HCT116 (cell line): Measurements from ENCODE around the gene USP15.

Source experiments
- CEBPB ChIP-seq: IDR thresholded peaks from 2 replicates; pipeline ENCODE4 v1.6.1; 2012; ENCODE audit warnings: low read depth
- EZH2phosphoT487 ChIP-seq: fragments of 200-600 bp; IDR thresholded peaks from 2 replicates; pipeline ENCODE4 v1.6.1; 2018; ENCODE audit warnings: antibody characterized with exemption, borderline replicate concordance
- JUND ChIP-seq: IDR thresholded peaks from 2 replicates; pipeline ENCODE4 v1.6.1; 2012
- POLR2A ChIP-seq: IDR thresholded peaks from 2 replicates; pipeline ENCODE4 v1.7.0; 2011; ENCODE audit warnings: borderline replicate concordance; ENCODE audit not compliant: insufficient read depth, insufficient read length; ENCODE audit errors: extremely low read depth
- POLR2AphosphoS5 ChIP-seq: IDR thresholded peaks from 2 replicates; pipeline ENCODE4 v1.6.1; 2011; ENCODE audit warnings: mild to moderate bottlenecking, low read depth, low read length, moderate library complexity
- RAD21 ChIP-seq: IDR thresholded peaks from 2 replicates; pipeline ENCODE4 v1.6.1; 2012; ENCODE audit warnings: low read depth, mild to moderate bottlenecking
- SIN3A ChIP-seq: IDR thresholded peaks from 2 replicates; pipeline ENCODE4 v1.6.1; 2012; ENCODE audit warnings: low read depth
- SP1 ChIP-seq: IDR thresholded peaks from 2 replicates; pipeline ENCODE4 v1.6.1; 2012; ENCODE audit warnings: low read depth
- SRF ChIP-seq: IDR thresholded peaks from 2 replicates; pipeline ENCODE4 v1.6.1; 2012; ENCODE audit warnings: low read depth
- YY1 ChIP-seq: IDR thresholded peaks from 2 replicates; pipeline ENCODE4 v1.6.1; 2011; ENCODE audit warnings: low read length, low read depth, moderate library complexity, mild to moderate bottlenecking; ENCODE audit not compliant: insufficient replicate concordance; ENCODE audit errors: extremely low read depth
- TF ChIP-seq, protein P1 (sequence below), 3 experiments: fragments of 200-600 bp in 1 of 3; sonication (generic) in 1 of 3; IDR thresholded peaks in 2 of 3; conservative IDR thresholded peaks in 1 of 3; 2 replicates each; pipeline ENCODE4 v1.5.1; 2012 to 2017; ENCODE audit warnings: low read depth in 2 of 3, low read length in 2 of 3, antibody characterized with exemption in 1 of 3, borderline replicate concordance in 1 of 3, control low read depth in 1 of 3, mild to moderate bottlenecking in 1 of 3, mixed read lengths in 1 of 3, mixed run types in 1 of 3, moderate library complexity in 1 of 3; ENCODE audit not compliant: insufficient read depth in 1 of 3
- TF ChIP-seq, protein P2 (sequence below): IDR thresholded peaks from 2 replicates; pipeline ENCODE4 v1.6.1; 2012
- TF ChIP-seq, protein P3 (sequence below): IDR thresholded peaks from 2 replicates; pipeline ENCODE4 v1.6.1; 2012

DNA sequence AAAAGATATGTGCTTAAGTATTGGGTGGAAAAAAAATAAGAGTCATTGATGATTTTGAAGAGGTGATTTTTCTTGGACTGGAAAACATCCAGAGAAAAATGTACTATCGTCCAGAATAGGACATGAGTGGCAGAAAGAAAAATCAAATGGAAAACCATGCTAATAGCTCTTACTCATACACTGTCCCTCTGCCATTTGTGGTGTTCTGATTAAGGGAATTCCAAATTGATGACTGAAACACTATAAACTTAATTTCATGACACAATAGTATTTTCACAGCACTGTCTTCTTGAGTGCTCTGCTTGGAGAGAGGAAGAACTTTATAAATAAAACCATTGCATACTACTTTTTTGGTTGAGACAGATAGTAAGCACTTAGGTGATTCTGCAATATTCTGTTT lies 72.4 kb downstream of the USP15 start:
- no peak for TF ChIP-seq SP1
- TF ChIP-seq POLR2AphosphoS5, result no peak
- TF ChIP-seq EZH2phosphoT487, result no peak
- TF ChIP-seq SIN3A, result no peak
- TF ChIP-seq JUND, result no peak
- TF ChIP-seq, protein P1, sequence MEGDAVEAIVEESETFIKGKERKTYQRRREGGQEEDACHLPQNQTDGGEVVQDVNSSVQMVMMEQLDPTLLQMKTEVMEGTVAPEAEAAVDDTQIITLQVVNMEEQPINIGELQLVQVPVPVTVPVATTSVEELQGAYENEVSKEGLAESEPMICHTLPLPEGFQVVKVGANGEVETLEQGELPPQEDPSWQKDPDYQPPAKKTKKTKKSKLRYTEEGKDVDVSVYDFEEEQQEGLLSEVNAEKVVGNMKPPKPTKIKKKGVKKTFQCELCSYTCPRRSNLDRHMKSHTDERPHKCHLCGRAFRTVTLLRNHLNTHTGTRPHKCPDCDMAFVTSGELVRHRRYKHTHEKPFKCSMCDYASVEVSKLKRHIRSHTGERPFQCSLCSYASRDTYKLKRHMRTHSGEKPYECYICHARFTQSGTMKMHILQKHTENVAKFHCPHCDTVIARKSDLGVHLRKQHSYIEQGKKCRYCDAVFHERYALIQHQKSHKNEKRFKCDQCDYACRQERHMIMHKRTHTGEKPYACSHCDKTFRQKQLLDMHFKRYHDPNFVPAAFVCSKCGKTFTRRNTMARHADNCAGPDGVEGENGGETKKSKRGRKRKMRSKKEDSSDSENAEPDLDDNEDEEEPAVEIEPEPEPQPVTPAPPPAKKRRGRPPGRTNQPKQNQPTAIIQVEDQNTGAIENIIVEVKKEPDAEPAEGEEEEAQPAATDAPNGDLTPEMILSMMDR (IDR thresholded peaks at IDR 0.05 in 2 of 3, conservative IDR thresholded peaks at IDR 0.05 in 1 of 3; ENCODE audit: borderline replicate concordance in 1 of 3, insufficient read depth in 1 of 3, low read depth in 2 of 3, low read length in 2 of 3), result no peak
- TF ChIP-seq POLR2A, result no peak
- TF ChIP-seq CEBPB, result no peak
- no peak for TF ChIP-seq RAD21
- no peak for TF ChIP-seq YY1
- TF ChIP-seq, protein P2, sequence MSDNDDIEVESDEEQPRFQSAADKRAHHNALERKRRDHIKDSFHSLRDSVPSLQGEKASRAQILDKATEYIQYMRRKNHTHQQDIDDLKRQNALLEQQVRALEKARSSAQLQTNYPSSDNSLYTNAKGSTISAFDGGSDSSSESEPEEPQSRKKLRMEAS, result no peak
- no peak for TF ChIP-seq SRF
- TF ChIP-seq, protein P3, sequence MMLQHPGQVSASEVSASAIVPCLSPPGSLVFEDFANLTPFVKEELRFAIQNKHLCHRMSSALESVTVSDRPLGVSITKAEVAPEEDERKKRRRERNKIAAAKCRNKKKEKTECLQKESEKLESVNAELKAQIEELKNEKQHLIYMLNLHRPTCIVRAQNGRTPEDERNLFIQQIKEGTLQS, result no peak
